ENCODE data around the gene SORCS1.

The SORCS1 gene

GRCh38 chr10:106873770-106874603 lies 290.5 kb downstream of the SORCS1 start:
- no peak for DNase-seq

- no peak for DNase-seq
Observed at GRCh38 chr10:106872176-106872575, 292.3 kb downstream of the SORCS1 start.

GRCh38 chr10:106866244-106866845 lies 298.2 kb downstream of the SORCS1 start:
- DNase-seq: no peak

GRCh38 chr10:106864031-106864430 lies 300.5 kb downstream of the SORCS1 start:
- no peak for DNase-seq

- no peak for DNase-seq
Observed at GRCh38 chr10:106863549-106863948, 301.0 kb downstream of the SORCS1 start.

- no peak for DNase-seq
Observed at GRCh38 chr10:106859892-106860652, 304.4 kb downstream of the SORCS1 start.

GRCh38 chr10:106857728-106858127 lies 306.8 kb downstream of the SORCS1 start:
- no peak for DNase-seq

GRCh38 chr10:106857213-106857612 lies 307.3 kb downstream of the SORCS1 start:
- DNase-seq: no peak

- no peak for DNase-seq
Observed at GRCh38 chr10:106836933-106837663, 327.4 kb downstream of the SORCS1 start.

GRCh38 chr10:106832846-106833245 lies 331.7 kb downstream of the SORCS1 start:
- DNase-seq: no peak

- no peak for DNase-seq
Observed at GRCh38 chr10:106830471-106830870, 334.0 kb downstream of the SORCS1 start.

GRCh38 chr10:106830006-106830405 lies 334.5 kb downstream of the SORCS1 start:
- DNase-seq: no peak

GRCh38 chr10:106826716-106827115 lies 337.8 kb downstream of the SORCS1 start:
- DNase-seq: no peak

- DNase-seq: no peak
Observed at GRCh38 chr10:106825576-106826364, 338.7 kb downstream of the SORCS1 start.

- no peak for DNase-seq
Observed at GRCh38 chr10:106820579-106820978, 343.9 kb downstream of the SORCS1 start.

- no peak for DNase-seq
Observed at GRCh38 chr10:106819490-106819889, 345.0 kb downstream of the SORCS1 start.

GRCh38 chr10:106816318-106817085 lies 348.0 kb downstream of the SORCS1 start:
- no peak for DNase-seq

GRCh38 chr10:106815427-106816043 lies 349.0 kb downstream of the SORCS1 start:
- DNase-seq: no peak

GRCh38 chr10:106804992-106805582 lies 359.4 kb downstream of the SORCS1 start:
- DNase-seq: no peak

GRCh38 chr10:106802949-106803348 lies 361.6 kb downstream of the SORCS1 start:
- no peak for DNase-seq
